A673 (cell line): ENCODE measurements around the gene TARBP1. TPM values are rescaled to one million over a fixed set of nuclear protein-coding genes. Genes with fewer than 3 reads are reported as not detected.

Source experiments
- BruUV-seq: library from RNA; stranded (reverse); fragments of 400-500 nt; replicated peaks from 2 replicates; lab custom pipeline; 2021; lab: Mats Ljungman, UMichigan
- CTCF ChIA-PET: fragments of 300-600 bp; sonication (Branson Sonifier 250); formaldehyde crosslinking; loops from one replicate; lab custom pipeline; 2022; ENCODE audit warnings: antibody characterized with exemption; lab: Charles Lee
- POLR2A ChIA-PET: fragments of 300-600 bp; sonication (Branson Sonifier 250); formaldehyde crosslinking; loops from one replicate; lab custom pipeline; 2022; ENCODE audit warnings: antibody characterized with exemption; ENCODE audit not compliant: low non-redundant PET; lab: Charles Lee
- DNase-seq: peaks from one replicate; pipeline ENCODE4 v3.0.0-alpha.2; 2015; ENCODE audit warnings: low spot score
- H3K27ac ChIP-seq: fragments of 200-600 bp; sonication (generic); 2 replicates; pipeline ENCODE4 v1.5.1; 2016; ENCODE audit warnings: mixed run types, low read depth, mild to moderate bottlenecking, mixed read lengths, antibody characterized with exemption, low read length; ENCODE audit not compliant: poor library complexity, severe bottlenecking
- H3K27me3 ChIP-seq: fragments of 200-600 bp; sonication (generic); replicated peaks from 2 replicates; pipeline ENCODE4 v1.6.1; 2017; ENCODE audit warnings: mixed run types, low read depth, mild to moderate bottlenecking, mixed read lengths, antibody characterized with exemption, low read length; ENCODE audit not compliant: insufficient read depth, poor library complexity
- H3K36me3 ChIP-seq: fragments of 200-600 bp; sonication (generic); 2 replicates; pipeline ENCODE4 v1.6.1; 2016; ENCODE audit warnings: mixed run types, mild to moderate bottlenecking, mixed read lengths, antibody characterized with exemption, low read length; ENCODE audit not compliant: insufficient read depth, poor library complexity, severe bottlenecking
- H3K4me1 ChIP-seq: fragments of 200-600 bp; sonication (generic); 2 replicates; pipeline ENCODE4 v1.6.1; 2017; ENCODE audit warnings: mixed run types, mild to moderate bottlenecking, mixed read lengths, antibody characterized with exemption, low read length; ENCODE audit not compliant: insufficient read depth, poor library complexity, severe bottlenecking
- H3K4me3 ChIP-seq: fragments of 200-600 bp; sonication (generic); 2 replicates; pipeline ENCODE4 v1.5.1; 2016; ENCODE audit warnings: low read depth, mixed run types, mild to moderate bottlenecking, mixed read lengths, low read length; ENCODE audit not compliant: poor library complexity, severe bottlenecking
- H3K9me3 ChIP-seq: fragments of 200-600 bp; sonication (generic); 2 replicates; pipeline ENCODE4 v1.6.1; 2016; ENCODE audit warnings: mixed run types, low read depth, mild to moderate bottlenecking, mixed read lengths, antibody characterized with exemption, low read length; ENCODE audit not compliant: poor library complexity, severe bottlenecking
- CTCF ChIP-seq: fragments of 300-800, 200-600 bp; sonication (generic); conservative IDR thresholded peaks from 2 replicates; pipeline ENCODE4 v1.5.1; 2017; ENCODE audit warnings: low read depth, mild to moderate bottlenecking, antibody characterized with exemption, low read length, moderate library complexity, mixed read lengths
- EZH2 ChIP-seq: fragments of 200-600 bp; sonication (generic); IDR thresholded peaks from 2 replicates; pipeline ENCODE4 v1.6.1; 2017; ENCODE audit warnings: borderline replicate concordance, low read depth, mild to moderate bottlenecking, mixed read lengths, antibody characterized with exemption, low read length; ENCODE audit not compliant: poor library complexity, severe bottlenecking
- intact Hi-C: fragments of 100-400 bp; cut with micrococcal nuclease; formaldehyde crosslinking; loops from one replicate; pipeline ENCODE4 v1.10.0; 2022; ENCODE audit not compliant: unreplicated experiment
- total RNA-seq: library from RNA; stranded (reverse); gene quantifications from 2 replicates; pipeline ENCODE4 v1.2.3, GENCODE V29; 2021

Gene TARBP1
- total RNA-seq, 1 experiment from 2014 or later: 28.0 TPM

GRCh38 chr1:234512451-234512861, 33.5 kb upstream of the TARBP1 start:
- H3K4me3 ChIP-seq: no peak overlapping the region
- ChIA-PET POLR2A (no interaction called here), CTCF (no interaction called here)
- H3K36me3 ChIP-seq: no peaks in the 10 kb centered on the region
- no peaks in the 10 kb centered on the region for H3K9me3 ChIP-seq
- no peak for TF ChIP-seq CTCF
- TF ChIP-seq EZH2: no peak
- DNase-seq: no peak
- H3K27ac ChIP-seq: no peak overlapping the region
- H3K27me3 ChIP-seq: no peaks in the 10 kb centered on the region
- intact Hi-C loops: no loop called here
- BruUV-seq: no TSS peak
- peaks cover 57% of the 10 kb centered on the region for H3K4me1 ChIP-seq

- intact Hi-C loops: no loop called here
- POLR2A ChIA-PET: interaction anchor here (0.5 kb wide), 1 partner anchor 9 kb away, joined by 3 read pairs; no protein-coding TSS in a partner anchor
Measured at GRCh38 chr1:234509457-234510328, 30.7 kb upstream of the TARBP1 start.

More at GRCh38 chr1:234509457-234510328, 30.7 kb upstream of the TARBP1 start:
- BruUV-seq: no TSS peak
- no peaks in the 10 kb centered on the region for H3K9me3 ChIP-seq
- peak overlapping the region; percentile 80 for H3K27ac ChIP-seq
- no peaks in the 10 kb centered on the region for H3K27me3 ChIP-seq
- CTCF ChIA-PET: interaction anchor here (0.6 kb wide), 1 partner anchor 595 kb away, joined by 3 read pairs; no protein-coding TSS in a partner anchor
- H3K36me3 ChIP-seq: no peaks in the 10 kb centered on the region
- DNase-seq: peak; percentile 49
- TF ChIP-seq EZH2 (no peak), CTCF (no peak)
- H3K4me3 ChIP-seq: no peak overlapping the region
- peaks cover 45% of the 10 kb centered on the region for H3K4me1 ChIP-seq
